Neural cell (in vitro differentiated cells): Measurements from ENCODE around the gene METTL26. TPM values are rescaled to one million over a fixed set of nuclear protein-coding genes. Genes with fewer than 3 reads are reported as not detected.
A peak's percentile ranks its signal among the peaks of the same experiment; 100 is the strongest.

Experiments
- H2AFZ ChIP-seq: fragments of 200-600, 300-800 bp; sonication (generic), shearing (Covaris generic); 2 replicates; pipeline ENCODE4 v1.6.0; 2014; ENCODE audit warnings: low read depth, mild to moderate bottlenecking, antibody characterized with exemption, low read length, moderate library complexity
- H3F3A ChIP-seq: fragments of 200-600 bp; shearing (Covaris generic); 2 replicates; pipeline ENCODE4 v1.6.1; 2016; ENCODE audit warnings: mild to moderate bottlenecking, moderate library complexity, mixed read lengths, antibody characterized with exemption, low read length; ENCODE audit not compliant: insufficient read depth, poor library complexity, severe bottlenecking
- H3K27ac ChIP-seq: fragments of 200-600, 300-800 bp; sonication (generic), shearing (Covaris generic); 2 replicates; pipeline ENCODE4 v1.5.1; 2014; ENCODE audit warnings: mild to moderate bottlenecking, low read length, moderate library complexity
- H3K27me3 ChIP-seq: fragments of 300-800, 200-600 bp; sonication (generic), shearing (Covaris generic); 2 replicates; pipeline ENCODE4 v1.6.0; 2014; ENCODE audit warnings: mild to moderate bottlenecking, low read depth, low read length, moderate library complexity; ENCODE audit not compliant: insufficient read depth
- H3K36me3 ChIP-seq: fragments of 300-800, 200-600 bp; sonication (generic), shearing (Covaris generic); 2 replicates; pipeline ENCODE4 v1.5.1; 2014; ENCODE audit warnings: mild to moderate bottlenecking, antibody characterized with exemption, low read length, moderate library complexity; ENCODE audit not compliant: insufficient read depth
- H3K4me2 ChIP-seq: fragments of 300-800, 200-600 bp; sonication (generic), shearing (Covaris generic); 2 replicates; pipeline ENCODE4 v1.6.0; 2014; ENCODE audit warnings: mild to moderate bottlenecking, low read length
- H3K4me3 ChIP-seq: fragments of 300-800, 200-600 bp; sonication (generic), shearing (Covaris generic); 2 replicates; pipeline ENCODE4 v1.5.1; 2014; ENCODE audit warnings: mild to moderate bottlenecking, low read length, moderate library complexity
- H3K79me2 ChIP-seq: fragments of 200-600 bp; shearing (Covaris generic); replicated peaks from 2 replicates; pipeline ENCODE4 v1.6.0; 2014; ENCODE audit warnings: mild to moderate bottlenecking, low read length, moderate library complexity; ENCODE audit not compliant: insufficient read depth
- H3K9ac ChIP-seq: fragments of 300-800, 200-600 bp; sonication (generic), shearing (Covaris generic); 2 replicates; pipeline ENCODE4 v1.6.1; 2016; ENCODE audit warnings: mild to moderate bottlenecking, low read length, mixed read lengths
- H3K9me2 ChIP-seq: fragments of 200-600 bp; shearing (Covaris generic); 2 replicates; pipeline ENCODE4 v1.6.1; 2016; ENCODE audit warnings: mild to moderate bottlenecking, low read length, mixed read lengths; ENCODE audit not compliant: insufficient read depth
- H3K9me3 ChIP-seq: fragments of 200-600, 300-800 bp; sonication (generic), shearing (Covaris generic); 2 replicates; pipeline ENCODE4 v1.6.1; 2016; ENCODE audit warnings: mild to moderate bottlenecking, mixed run types, low read length, moderate library complexity, mixed read lengths
- H4K20me1 ChIP-seq: fragments of 200-600 bp; shearing (Covaris generic); 2 replicates; pipeline ENCODE4 v1.6.1; 2016; ENCODE audit warnings: mild to moderate bottlenecking, mixed run types; ENCODE audit not compliant: insufficient read depth
- CTCF ChIP-seq: fragments of 450-650 bp; IDR thresholded peaks from 2 replicates; pipeline ENCODE4 v1.5.1; 2014; ENCODE audit warnings: antibody characterized with exemption, mild to moderate bottlenecking, moderate library complexity; ENCODE audit not compliant: poor library complexity, severe bottlenecking
- EP300 ChIP-seq: fragments of 450-650 bp; conservative IDR thresholded peaks from 2 replicates; pipeline ENCODE4 v1.6.1; 2014; ENCODE audit warnings: antibody characterized with exemption, mild to moderate bottlenecking, moderate library complexity; ENCODE audit not compliant: poor library complexity, severe bottlenecking
- EZH2 ChIP-seq: fragments of 200-600, 300-800 bp; shearing (Covaris generic), sonication (generic); IDR thresholded peaks from 2 replicates; pipeline ENCODE4 v1.6.1; 2014; ENCODE audit warnings: antibody characterized with exemption, low read length, borderline replicate concordance, mild to moderate bottlenecking; ENCODE audit not compliant: insufficient read depth, poor library complexity, severe bottlenecking
- MXI1 ChIP-seq: fragments of 450-650 bp; conservative IDR thresholded peaks from 2 replicates; pipeline ENCODE4 v1.6.1; 2014; ENCODE audit warnings: antibody characterized with exemption, mild to moderate bottlenecking; ENCODE audit not compliant: poor library complexity, severe bottlenecking
- POLR2AphosphoS5 ChIP-seq: IDR thresholded peaks from 2 replicates; pipeline ENCODE4 v1.6.1; 2012
- RAD21 ChIP-seq: fragments of 450-650 bp; conservative IDR thresholded peaks from 2 replicates; pipeline ENCODE4 v1.6.1; 2014; ENCODE audit warnings: antibody characterized with exemption, mild to moderate bottlenecking, moderate library complexity
- SMC3 ChIP-seq: fragments of 450-650 bp; conservative IDR thresholded peaks from 2 replicates; pipeline ENCODE4 v1.6.1; 2014; ENCODE audit warnings: antibody characterized with exemption, mild to moderate bottlenecking, moderate library complexity; ENCODE audit not compliant: poor library complexity
- TAF1 ChIP-seq: IDR thresholded peaks from 2 replicates; pipeline ENCODE4 v1.6.1; 2012; ENCODE audit warnings: low read depth
- polyA plus RNA-seq: library from polyadenylated mRNA; depleted of rRNA; stranded (reverse); fragments of >200 nt; gene quantifications from 2 replicates; pipeline ENCODE4 v1.2.3, GENCODE V29; 2014
- TF ChIP-seq, protein P1 (sequence below): IDR thresholded peaks from 2 replicates; pipeline ENCODE4 v1.6.1; 2012; ENCODE audit warnings: borderline replicate concordance

Gene METTL26
- polyA plus RNA-seq, 1 donor from 2014 or later = 127 TPM

GRCh38 chr16:589658-590187 lies 46.4 kb downstream of the METTL26 start, which contains the start of gene RAB40C:
Gene RAB40C (plus strand): TSS chr16:590066. CDS start chr16:590292, 226 bp downstream.
- Histone ChIP-seq H3K9me2 (no peaks in the 10 kb centered on the region), H4K20me1 (peaks cover 4% of the 10 kb centered on the region), H3K79me2 (peaks cover 26% of the 10 kb centered on the region)

GRCh38 chr16:588889-589657 lies 47.0 kb downstream of the METTL26 start:
- H3K4me2 ChIP-seq = peak overlapping the region; percentile 51
- H3K9ac ChIP-seq = peak overlapping the region; percentile 92
- H4K20me1 ChIP-seq = peaks cover 4% of the 10 kb centered on the region
- H3K36me3 ChIP-seq = no peaks in the 10 kb centered on the region
- peak overlapping the region; percentile 97 for H3K4me3 ChIP-seq
- H3K79me2 ChIP-seq = peaks cover 21% of the 10 kb centered on the region
- H2AFZ ChIP-seq = peak overlapping the region; percentile 89
- no peaks in the 10 kb centered on the region for H3K9me3 ChIP-seq
- H3K9me2 ChIP-seq = no peaks in the 10 kb centered on the region
- H3K27me3 ChIP-seq = no peaks in the 10 kb centered on the region
- H3K27ac ChIP-seq = peak overlapping the region; percentile 95
- no peaks in the 10 kb centered on the region for H3F3A ChIP-seq
- TF ChIP-seq EZH2 (no peak), POLR2AphosphoS5 (peak; percentile 71), SMC3 (peak; percentile 46), MXI1 (peak; percentile 90), EP300 (peak; percentile 53), RAD21 (peak; percentile 26)
- TF ChIP-seq, protein P1, sequence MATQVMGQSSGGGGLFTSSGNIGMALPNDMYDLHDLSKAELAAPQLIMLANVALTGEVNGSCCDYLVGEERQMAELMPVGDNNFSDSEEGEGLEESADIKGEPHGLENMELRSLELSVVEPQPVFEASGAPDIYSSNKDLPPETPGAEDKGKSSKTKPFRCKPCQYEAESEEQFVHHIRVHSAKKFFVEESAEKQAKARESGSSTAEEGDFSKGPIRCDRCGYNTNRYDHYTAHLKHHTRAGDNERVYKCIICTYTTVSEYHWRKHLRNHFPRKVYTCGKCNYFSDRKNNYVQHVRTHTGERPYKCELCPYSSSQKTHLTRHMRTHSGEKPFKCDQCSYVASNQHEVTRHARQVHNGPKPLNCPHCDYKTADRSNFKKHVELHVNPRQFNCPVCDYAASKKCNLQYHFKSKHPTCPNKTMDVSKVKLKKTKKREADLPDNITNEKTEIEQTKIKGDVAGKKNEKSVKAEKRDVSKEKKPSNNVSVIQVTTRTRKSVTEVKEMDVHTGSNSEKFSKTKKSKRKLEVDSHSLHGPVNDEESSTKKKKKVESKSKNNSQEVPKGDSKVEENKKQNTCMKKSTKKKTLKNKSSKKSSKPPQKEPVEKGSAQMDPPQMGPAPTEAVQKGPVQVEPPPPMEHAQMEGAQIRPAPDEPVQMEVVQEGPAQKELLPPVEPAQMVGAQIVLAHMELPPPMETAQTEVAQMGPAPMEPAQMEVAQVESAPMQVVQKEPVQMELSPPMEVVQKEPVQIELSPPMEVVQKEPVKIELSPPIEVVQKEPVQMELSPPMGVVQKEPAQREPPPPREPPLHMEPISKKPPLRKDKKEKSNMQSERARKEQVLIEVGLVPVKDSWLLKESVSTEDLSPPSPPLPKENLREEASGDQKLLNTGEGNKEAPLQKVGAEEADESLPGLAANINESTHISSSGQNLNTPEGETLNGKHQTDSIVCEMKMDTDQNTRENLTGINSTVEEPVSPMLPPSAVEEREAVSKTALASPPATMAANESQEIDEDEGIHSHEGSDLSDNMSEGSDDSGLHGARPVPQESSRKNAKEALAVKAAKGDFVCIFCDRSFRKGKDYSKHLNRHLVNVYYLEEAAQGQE = no peak

More at GRCh38 chr16:589658-590187, 46.4 kb downstream of the METTL26 start, which contains the start of gene RAB40C:
- peak within 1 kb of the TSS; percentile 97 for H3K4me3 ChIP-seq
- H3K4me2 ChIP-seq = peak within 1 kb of the TSS; percentile 91
- no peaks in the 10 kb centered on the region for H3K36me3 ChIP-seq
- no peaks in the 10 kb centered on the region for H3K27me3 ChIP-seq
- H3K27ac ChIP-seq = peak within 1 kb of the TSS; percentile 95
- H3F3A ChIP-seq = no peaks in the 10 kb centered on the region
- H3K9me3 ChIP-seq = no peaks in the 10 kb centered on the region
- TF ChIP-seq MXI1 (no peak), TAF1 (no peak), POLR2AphosphoS5 (peak; percentile 54), SMC3 (no peak), EZH2 (no peak), CTCF (peak; percentile 41)
- TF ChIP-seq, protein P1 = no peak
- H3K9ac ChIP-seq = peak within 1 kb of the TSS; percentile 92
- peak within 1 kb of the TSS; percentile 89 for H2AFZ ChIP-seq
